Liver (tissue), 9 donors: Measurements from ENCODE around the gene PLCB1. TPM values are rescaled to one million over a fixed set of nuclear protein-coding genes. Genes with fewer than 3 reads are reported as not detected.

Experiments
- DNase-seq: peaks from one replicate; pipeline ENCODE4 v3.0.0-alpha.2; 2017; ENCODE audit warnings: low spot score
- H3K27ac ChIP-seq, 2 donors: one replicate each; pipeline ENCODE4 v1.7.0; 2013; ENCODE audit warnings: inconsistent platforms in 2 of 2, low read length in 2 of 2, control low read depth in 1 of 2, low read depth in 1 of 2, mild to moderate bottlenecking in 1 of 2
- H3K27me3 ChIP-seq, 4 donors: one replicate each; pipeline versions ENCODE4 v1.6.1 to v1.7.0; 2013; ENCODE audit warnings: low read length in 3 of 4, inconsistent platforms in 1 of 4, mild to moderate bottlenecking in 1 of 4, moderate library complexity in 1 of 4; ENCODE audit not compliant: control insufficient read depth in 4 of 4, insufficient read depth in 4 of 4
- H3K36me3 ChIP-seq, 4 donors: one replicate each; pipeline versions ENCODE4 v1.6.1 to v1.7.0; 2013; ENCODE audit warnings: low read length in 3 of 4, mild to moderate bottlenecking in 3 of 4, low read depth in 1 of 4, moderate library complexity in 1 of 4; ENCODE audit not compliant: control insufficient read depth in 4 of 4, insufficient read depth in 3 of 4
- H3K4me1 ChIP-seq, 4 donors: one replicate each; pipeline versions ENCODE4 v1.6.1 to v1.7.0; 2013; ENCODE audit warnings: low read length in 3 of 4, mild to moderate bottlenecking in 3 of 4, moderate library complexity in 1 of 4; ENCODE audit not compliant: control insufficient read depth in 4 of 4, insufficient read depth in 4 of 4
- H3K4me3 ChIP-seq, 3 donors: one replicate each; pipeline versions ENCODE4 v1.6.1 to v1.7.0; 2013; ENCODE audit warnings: low read length in 3 of 3, control low read depth in 1 of 3, low read depth in 1 of 3, mild to moderate bottlenecking in 1 of 3
- H3K9ac ChIP-seq, 2 donors: one replicate each; pipeline ENCODE4 v1.7.0; 2013; ENCODE audit warnings: low read length in 2 of 2, mild to moderate bottlenecking in 2 of 2, moderate library complexity in 2 of 2, control low read depth in 1 of 2, low read depth in 1 of 2
- H3K9me3 ChIP-seq, 4 donors: one replicate each; pipeline versions ENCODE4 v1.6.1 to v1.7.0; 2013; ENCODE audit warnings: low read length in 3 of 4; ENCODE audit not compliant: control insufficient read depth in 4 of 4
- CTCF ChIP-seq: fragments of 150-350 bp; IDR thresholded peaks from 2 replicates; pipeline ENCODE4 v1.5.1; 2017; ENCODE audit warnings: improper control_type of control experiment, low read depth, low read length; ENCODE audit not compliant: missing input control
- FOXA1 ChIP-seq: IDR thresholded peaks from 2 replicates; pipeline ENCODE4 v1.6.1; 2016; ENCODE audit warnings: antibody characterized with exemption
- FOXA2 ChIP-seq: IDR thresholded peaks from 2 replicates; pipeline ENCODE4 v1.6.1; 2016; ENCODE audit warnings: antibody characterized with exemption
- GABPA ChIP-seq, 2 donors: IDR thresholded peaks in 1 of 2; conservative IDR thresholded peaks in 1 of 2; 2 replicates each; pipeline ENCODE4 v1.6.1; 2016; ENCODE audit warnings: antibody characterized with exemption in 2 of 2, mild to moderate bottlenecking in 1 of 2, moderate library complexity in 1 of 2
- HNF4A ChIP-seq, 2 donors: conservative IDR thresholded peaks; 2 replicates each; pipeline ENCODE4 v1.6.1; 2016; ENCODE audit warnings: antibody characterized with exemption in 2 of 2, mild to moderate bottlenecking in 2 of 2
- HNF4G ChIP-seq: IDR thresholded peaks from 2 replicates; pipeline ENCODE4 v1.6.1; 2016; ENCODE audit warnings: antibody characterized with exemption
- JUND ChIP-seq, 2 donors: IDR thresholded peaks; 2 replicates each; pipeline ENCODE4 v1.6.1; 2016; ENCODE audit warnings: antibody characterized with exemption in 2 of 2
- NR2F2 ChIP-seq: IDR thresholded peaks from 2 replicates; pipeline ENCODE4 v1.6.1; 2016; ENCODE audit warnings: antibody characterized with exemption
- RXRA ChIP-seq, 2 donors: IDR thresholded peaks; 2 replicates each; pipeline ENCODE4 v1.6.1; 2017 to 2018; ENCODE audit warnings: antibody characterized with exemption in 2 of 2, mild to moderate bottlenecking in 1 of 2
- TAF1 ChIP-seq: conservative IDR thresholded peaks from 2 replicates; pipeline ENCODE4 v1.6.1; 2016; ENCODE audit warnings: antibody characterized with exemption, mild to moderate bottlenecking
- YY1 ChIP-seq: IDR thresholded peaks from 2 replicates; pipeline ENCODE4 v1.6.1; 2016; ENCODE audit warnings: antibody characterized with exemption, mild to moderate bottlenecking
- WGBS: extraction: QIAGEN DNeasy Blood & Tissue Kit; methylation state at CpG from one replicate; pipeline ENCODE4 v1.1.7; 2013; 5-methylcytosine and 5-hydroxymethylcytosine counted together
- polyA plus RNA-seq, 2 donors: library from polyadenylated mRNA; stranded (reverse) in 1 of 2; unstranded in 1 of 2; fragments of 200-250 nt in 1 of 2; fragments of >200 nt in 1 of 2; fragmentation: Nextera tagmentation in 1 of 2; extraction: Ambion mirVana in 1 of 2; gene quantifications; one replicate each; pipeline versions ENCODE4 v1.2.1 to v1.2.3, GENCODE V29; 2013 to 2015
- total RNA-seq, 2 donors: library from RNA; depleted of rRNA; stranded (reverse); fragments of >200 nt; gene quantifications; one replicate each; pipeline ENCODE4 v1.2.3, GENCODE V29; 2014
- TF ChIP-seq, protein P1 (sequence below): IDR thresholded peaks from 2 replicates; pipeline ENCODE4 v1.6.1; 2016; ENCODE audit warnings: antibody characterized with exemption
- TF ChIP-seq, protein P2 (sequence below): IDR thresholded peaks from 2 replicates; pipeline ENCODE4 v1.6.1; 2016; ENCODE audit warnings: antibody characterized with exemption, mild to moderate bottlenecking
- TF ChIP-seq, protein P3 (sequence below): IDR thresholded peaks from 2 replicates; pipeline ENCODE4 v1.6.1; 2016; ENCODE audit warnings: antibody characterized with exemption
- donor health status: healthy.
- donor health status: healthy.
- donor health status: healthy.
- donor health status: healthy.
- donor health status: healthy.

Gene PLCB1
- total and polyA plus RNA-seq, 4 donors = 3.7 to 13.5 (median 5.9) TPM

GRCh38 chr20:8661229-8661952 is 529.3 kb downstream of the PLCB1 start:
- TF ChIP-seq, protein P1, sequence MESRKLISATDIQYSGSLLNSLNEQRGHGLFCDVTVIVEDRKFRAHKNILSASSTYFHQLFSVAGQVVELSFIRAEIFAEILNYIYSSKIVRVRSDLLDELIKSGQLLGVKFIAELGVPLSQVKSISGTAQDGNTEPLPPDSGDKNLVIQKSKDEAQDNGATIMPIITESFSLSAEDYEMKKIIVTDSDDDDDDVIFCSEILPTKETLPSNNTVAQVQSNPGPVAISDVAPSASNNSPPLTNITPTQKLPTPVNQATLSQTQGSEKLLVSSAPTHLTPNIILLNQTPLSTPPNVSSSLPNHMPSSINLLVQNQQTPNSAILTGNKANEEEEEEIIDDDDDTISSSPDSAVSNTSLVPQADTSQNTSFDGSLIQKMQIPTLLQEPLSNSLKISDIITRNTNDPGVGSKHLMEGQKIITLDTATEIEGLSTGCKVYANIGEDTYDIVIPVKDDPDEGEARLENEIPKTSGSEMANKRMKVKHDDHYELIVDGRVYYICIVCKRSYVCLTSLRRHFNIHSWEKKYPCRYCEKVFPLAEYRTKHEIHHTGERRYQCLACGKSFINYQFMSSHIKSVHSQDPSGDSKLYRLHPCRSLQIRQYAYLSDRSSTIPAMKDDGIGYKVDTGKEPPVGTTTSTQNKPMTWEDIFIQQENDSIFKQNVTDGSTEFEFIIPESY = no peak
- TF ChIP-seq FOXA2 (no peak), YY1 (no peak), JUND (IDR thresholded peaks at IDR 0.05) (no peak), CTCF (no peak), TAF1 (no peak)
- Histone ChIP-seq H3K9ac (no peak overlapping the region), H3K4me3 (no peak overlapping the region), H3K27ac (no peak overlapping the region), H3K36me3 (no peaks in the 10 kb centered on the region), H3K9me3 (no peaks in the 10 kb centered on the region), H3K27me3 (no peaks in the 10 kb centered on the region), H3K4me1 (no peaks in the 10 kb centered on the region)
- DNase-seq = no peak
- WGBS = 74% methylated on average over 8 of the region's 8 CpGs

DNA sequence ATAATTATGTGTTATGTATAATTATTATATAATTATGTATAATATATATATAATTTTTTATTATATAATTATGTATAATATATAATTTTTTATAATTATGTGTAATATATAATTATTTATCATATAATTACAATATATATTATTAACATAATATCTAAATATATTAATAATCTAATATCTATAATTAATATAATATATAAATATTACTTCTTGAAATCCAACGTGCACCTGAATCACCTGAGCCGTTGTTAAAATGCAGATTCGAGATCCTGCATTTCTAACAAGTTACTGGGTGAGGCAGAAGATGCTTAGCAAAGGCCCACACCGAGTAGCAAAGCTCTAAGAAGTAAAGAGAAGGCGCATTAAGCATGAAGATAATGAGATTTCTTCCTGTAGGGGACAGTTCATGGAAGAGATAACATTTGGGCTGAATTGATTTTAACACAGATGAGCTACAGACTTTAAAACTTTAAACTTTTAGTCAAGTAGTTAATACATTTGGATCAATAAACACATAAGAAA is 530.4 kb downstream of the PLCB1 start:
- no peak overlapping the region for H3K27ac ChIP-seq
- no peak for DNase-seq
- no peaks in the 10 kb centered on the region for H3K9me3 ChIP-seq
- no peaks in the 10 kb centered on the region for H3K27me3 ChIP-seq
- H3K4me3 ChIP-seq = no peak overlapping the region
- 89% methylated on average over 5 of the region's 5 CpGs for WGBS
- no peak overlapping the region for H3K9ac ChIP-seq
- H3K36me3 ChIP-seq = no peaks in the 10 kb centered on the region
- no peaks in the 10 kb centered on the region for H3K4me1 ChIP-seq
- no peak for TF ChIP-seq FOXA1
- TF ChIP-seq FOXA2 = no peak
- TF ChIP-seq, protein P1 = no peak
- no peak for TF ChIP-seq HNF4A (conservative IDR thresholded peaks at IDR 0.05)
- no peak for TF ChIP-seq NR2F2
- TF ChIP-seq RXRA (IDR thresholded peaks at IDR 0.05) = no peak
- TF ChIP-seq GABPA (IDR thresholded peaks at IDR 0.05 in 1 of 2, conservative IDR thresholded peaks at IDR 0.05 in 1 of 2) = no peak
- no peak for TF ChIP-seq HNF4G
- TF ChIP-seq, protein P2, sequence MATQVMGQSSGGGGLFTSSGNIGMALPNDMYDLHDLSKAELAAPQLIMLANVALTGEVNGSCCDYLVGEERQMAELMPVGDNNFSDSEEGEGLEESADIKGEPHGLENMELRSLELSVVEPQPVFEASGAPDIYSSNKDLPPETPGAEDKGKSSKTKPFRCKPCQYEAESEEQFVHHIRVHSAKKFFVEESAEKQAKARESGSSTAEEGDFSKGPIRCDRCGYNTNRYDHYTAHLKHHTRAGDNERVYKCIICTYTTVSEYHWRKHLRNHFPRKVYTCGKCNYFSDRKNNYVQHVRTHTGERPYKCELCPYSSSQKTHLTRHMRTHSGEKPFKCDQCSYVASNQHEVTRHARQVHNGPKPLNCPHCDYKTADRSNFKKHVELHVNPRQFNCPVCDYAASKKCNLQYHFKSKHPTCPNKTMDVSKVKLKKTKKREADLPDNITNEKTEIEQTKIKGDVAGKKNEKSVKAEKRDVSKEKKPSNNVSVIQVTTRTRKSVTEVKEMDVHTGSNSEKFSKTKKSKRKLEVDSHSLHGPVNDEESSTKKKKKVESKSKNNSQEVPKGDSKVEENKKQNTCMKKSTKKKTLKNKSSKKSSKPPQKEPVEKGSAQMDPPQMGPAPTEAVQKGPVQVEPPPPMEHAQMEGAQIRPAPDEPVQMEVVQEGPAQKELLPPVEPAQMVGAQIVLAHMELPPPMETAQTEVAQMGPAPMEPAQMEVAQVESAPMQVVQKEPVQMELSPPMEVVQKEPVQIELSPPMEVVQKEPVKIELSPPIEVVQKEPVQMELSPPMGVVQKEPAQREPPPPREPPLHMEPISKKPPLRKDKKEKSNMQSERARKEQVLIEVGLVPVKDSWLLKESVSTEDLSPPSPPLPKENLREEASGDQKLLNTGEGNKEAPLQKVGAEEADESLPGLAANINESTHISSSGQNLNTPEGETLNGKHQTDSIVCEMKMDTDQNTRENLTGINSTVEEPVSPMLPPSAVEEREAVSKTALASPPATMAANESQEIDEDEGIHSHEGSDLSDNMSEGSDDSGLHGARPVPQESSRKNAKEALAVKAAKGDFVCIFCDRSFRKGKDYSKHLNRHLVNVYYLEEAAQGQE = no peak
- TF ChIP-seq, protein P3, sequence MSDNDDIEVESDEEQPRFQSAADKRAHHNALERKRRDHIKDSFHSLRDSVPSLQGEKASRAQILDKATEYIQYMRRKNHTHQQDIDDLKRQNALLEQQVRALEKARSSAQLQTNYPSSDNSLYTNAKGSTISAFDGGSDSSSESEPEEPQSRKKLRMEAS = no peak
- no peak for TF ChIP-seq YY1
